Measurements from ENCODE around the gene MOV10L1. TPM values are rescaled to one million over a fixed set of nuclear protein-coding genes. Genes with fewer than 3 reads are reported as not detected.

MOV10L1 gene
- total RNA-seq, 1 experiment from 2014 or later = 0.26 TPM

GRCh38 chr22:50072714-50073538 lies 16.9 kb upstream of the MOV10L1 start:
- Histone ChIP-seq H3K36me3 (ENCODE audit: low read depth, low read length) (no peaks in the 10 kb centered on the region), H4K20me1 (ENCODE audit: low read length) (no peaks in the 10 kb centered on the region), H3K4me2 (ENCODE audit: low read length) (no peak overlapping the region), H3F3A (ENCODE audit: low read length, unreplicated experiment) (no peaks in the 10 kb centered on the region), H3K79me2 (ENCODE audit: low read length) (no peaks in the 10 kb centered on the region), H3K27ac (ENCODE audit: low read length) (no peak overlapping the region), H3K4me3 (ENCODE audit: low read length) (no peak overlapping the region), H3K9me2 (replicated peaks; ENCODE audit: low read length) (no peaks in the 10 kb centered on the region), H3K9me3 (ENCODE audit: low read length) (no peaks in the 10 kb centered on the region), H3K4me1 (ENCODE audit: insufficient read depth, low read length) (peaks cover 7% of the 10 kb centered on the region; the same call in 1 of the 2 replicates), H2AFZ (ENCODE audit: low read length) (no peak overlapping the region), H3K27me3 (ENCODE audit: low read length) (no peaks in the 10 kb centered on the region), H3K9ac (ENCODE audit: low read length) (no peak overlapping the region)
- CTCF ChIA-PET = no interaction called here
- BruUV-seq (replicated peaks) = no TSS peak
- intact Hi-C loops (cut with micrococcal nuclease) = no loop called here
- ATAC-seq (no peak), DNase-seq (no peak)
- no peak for TF ChIP-seq CTCF (conservative IDR thresholded peaks at IDR 0.05; ENCODE audit: low read depth, low read length)
- no peak for TF ChIP-seq EZH2 (IDR thresholded peaks at IDR 0.05; ENCODE audit: low read length, unreplicated experiment)
- TF ChIP-seq EZH2phosphoT487 (IDR thresholded peaks at IDR 0.05; ENCODE audit: borderline replicate concordance, low read length) = no peak
- POLR2A ChIA-PET (ENCODE audit: unreplicated experiment) = no interaction called here

DNA sequence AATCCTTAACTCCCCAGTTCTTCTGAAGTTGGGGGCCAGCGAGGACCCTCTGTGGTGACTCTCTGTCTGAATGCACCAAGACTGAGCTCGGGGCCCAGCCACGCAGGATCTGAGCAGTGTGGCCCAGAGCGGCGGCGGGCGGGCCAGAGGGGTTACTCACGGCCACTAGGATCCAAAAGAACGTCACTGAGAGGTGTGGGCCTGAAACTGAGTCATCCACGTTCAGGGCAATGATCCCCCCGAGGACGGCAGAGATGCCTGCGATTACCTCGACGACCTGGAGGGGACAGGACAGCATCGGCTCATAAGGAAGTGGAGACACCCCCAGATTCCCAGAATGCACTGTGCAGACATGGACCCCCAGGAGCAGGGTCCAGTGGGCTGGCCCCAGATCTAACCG lies 15.8 kb upstream of the MOV10L1 start:
- CTCF ChIA-PET = no interaction called here
- no TSS peak for BruUV-seq (replicated peaks)
- Histone ChIP-seq H3K4me3 (ENCODE audit: low read length) (no peak overlapping the region), H3K9me2 (replicated peaks; ENCODE audit: low read length) (no peaks in the 10 kb centered on the region), H3K27ac (ENCODE audit: low read length) (no peak overlapping the region), H3K9ac (ENCODE audit: low read length) (no peak overlapping the region), H3F3A (ENCODE audit: low read length, unreplicated experiment) (no peaks in the 10 kb centered on the region), H3K36me3 (ENCODE audit: low read depth, low read length) (no peaks in the 10 kb centered on the region), H4K20me1 (ENCODE audit: low read length) (no peaks in the 10 kb centered on the region), H3K4me1 (ENCODE audit: insufficient read depth, low read length) (peaks cover 7% of the 10 kb centered on the region; the same call in 1 of the 2 replicates), H3K4me2 (ENCODE audit: low read length) (no peak overlapping the region), H3K27me3 (ENCODE audit: low read length) (no peaks in the 10 kb centered on the region), H2AFZ (ENCODE audit: low read length) (no peak overlapping the region), H3K9me3 (ENCODE audit: low read length) (no peaks in the 10 kb centered on the region), H3K79me2 (ENCODE audit: low read length) (no peaks in the 10 kb centered on the region)
- POLR2A ChIA-PET (ENCODE audit: unreplicated experiment) = no interaction called here
- DNase-seq (no peak), ATAC-seq (no peak)
- TF ChIP-seq CTCF (conservative IDR thresholded peaks at IDR 0.05; ENCODE audit: low read depth, low read length) (no peak), EZH2 (IDR thresholded peaks at IDR 0.05; ENCODE audit: low read length, unreplicated experiment) (no peak)
- intact Hi-C loops (cut with micrococcal nuclease) = no loop called here
